Measurements from ENCODE around the gene BLM. TPM values are rescaled to one million over a fixed set of nuclear protein-coding genes. Genes with fewer than 3 reads are reported as not detected.
"Not testable (repeated sequence)": the region's sequence is repeated elsewhere in the genome, so short reads cannot be mapped to it uniquely, and the experiment has no call there.

The BLM gene
- total RNA-seq, 1 experiment from 2014 or later, result 15.6 TPM

DNA sequence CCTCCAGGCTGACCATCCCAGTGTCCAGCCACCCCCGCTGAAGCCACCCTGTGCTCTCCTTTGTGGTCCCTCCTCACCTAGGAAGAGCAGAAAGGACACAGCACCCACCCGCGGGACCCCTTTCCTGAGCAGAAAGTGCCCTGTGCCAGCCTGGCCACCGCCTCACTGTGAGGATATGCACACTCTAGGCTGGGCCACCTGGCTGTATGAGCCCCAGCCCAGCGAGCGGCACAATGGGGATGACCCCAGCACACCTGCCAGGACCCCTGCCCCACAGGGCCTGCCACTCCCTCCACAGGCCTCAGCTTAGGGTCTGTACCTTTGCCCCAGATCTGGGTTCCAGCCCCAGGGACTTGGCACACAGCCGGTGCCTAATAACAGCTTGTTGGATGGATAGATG, 103.3 kb downstream of the BLM start:
- POLR2A ChIA-PET, result no interaction called here

DNA sequence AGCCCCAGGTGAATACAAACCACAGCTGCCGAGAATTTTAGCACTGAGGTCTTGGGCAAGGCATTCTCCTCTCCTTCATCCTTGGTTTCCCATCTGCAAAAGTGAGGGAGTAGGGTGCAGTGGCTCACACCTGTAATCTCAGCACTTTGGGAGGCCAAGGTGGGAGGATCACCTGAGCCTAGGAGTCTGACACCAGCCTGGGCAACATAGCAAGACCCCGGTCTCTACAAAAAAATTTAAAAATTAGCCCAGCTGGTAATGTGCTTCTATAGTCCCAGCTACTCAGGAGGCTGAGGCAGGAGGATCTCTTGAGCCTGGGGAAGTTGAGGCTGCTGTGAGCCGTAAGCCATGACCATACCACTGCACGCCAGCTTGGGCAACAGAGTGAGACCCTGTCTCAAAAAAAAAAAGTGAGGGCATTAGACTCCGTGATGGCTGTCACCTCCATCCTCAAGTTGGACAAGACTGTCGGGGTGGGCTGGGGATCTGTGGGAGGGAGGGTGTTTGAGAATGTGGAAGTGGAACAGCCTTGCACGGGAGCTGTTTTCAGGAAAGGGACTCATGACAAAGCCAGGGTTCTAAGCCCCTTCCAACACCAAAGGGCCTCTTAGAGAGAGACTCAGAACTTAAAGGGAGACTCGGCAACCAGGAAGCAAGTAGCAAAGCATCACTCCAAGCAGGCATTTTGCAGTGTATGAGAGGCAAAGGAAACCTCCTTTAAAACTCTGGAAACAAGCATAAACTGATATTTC, 105.2 kb downstream of the BLM start:
- Mint-ChIP-seq H3K27ac (ENCODE audit: unreplicated experiment) (no peak overlapping the region), H3K36me3 (ENCODE audit: insufficient read depth, unreplicated experiment) (no peaks in the 10 kb centered on the region), H3K27me3 (ENCODE audit: insufficient read depth, unreplicated experiment) (no peaks in the 10 kb centered on the region), H3K9me3 (ENCODE audit: unreplicated experiment) (no peaks in the 10 kb centered on the region), H3K4me3 (ENCODE audit: unreplicated experiment) (no peak overlapping the region), H3K4me1 (ENCODE audit: low read depth, unreplicated experiment) (peaks cover 7% of the 10 kb centered on the region)
- Histone ChIP-seq H3K27me3 (replicated peaks; ENCODE audit: control insufficient read depth, insufficient read depth, low read length) (no peaks in the 10 kb centered on the region), H3K4me1 (peaks cover 18% of the 10 kb centered on the region), H3K36me3 (ENCODE audit: control insufficient read depth, insufficient read depth, low read length) (no peaks in the 10 kb centered on the region), H3K4me3 (ENCODE audit: low read depth, low read length) (no peak overlapping the region), H3K9me3 (no peaks in the 10 kb centered on the region)
- TF ChIP-seq, protein P1, sequence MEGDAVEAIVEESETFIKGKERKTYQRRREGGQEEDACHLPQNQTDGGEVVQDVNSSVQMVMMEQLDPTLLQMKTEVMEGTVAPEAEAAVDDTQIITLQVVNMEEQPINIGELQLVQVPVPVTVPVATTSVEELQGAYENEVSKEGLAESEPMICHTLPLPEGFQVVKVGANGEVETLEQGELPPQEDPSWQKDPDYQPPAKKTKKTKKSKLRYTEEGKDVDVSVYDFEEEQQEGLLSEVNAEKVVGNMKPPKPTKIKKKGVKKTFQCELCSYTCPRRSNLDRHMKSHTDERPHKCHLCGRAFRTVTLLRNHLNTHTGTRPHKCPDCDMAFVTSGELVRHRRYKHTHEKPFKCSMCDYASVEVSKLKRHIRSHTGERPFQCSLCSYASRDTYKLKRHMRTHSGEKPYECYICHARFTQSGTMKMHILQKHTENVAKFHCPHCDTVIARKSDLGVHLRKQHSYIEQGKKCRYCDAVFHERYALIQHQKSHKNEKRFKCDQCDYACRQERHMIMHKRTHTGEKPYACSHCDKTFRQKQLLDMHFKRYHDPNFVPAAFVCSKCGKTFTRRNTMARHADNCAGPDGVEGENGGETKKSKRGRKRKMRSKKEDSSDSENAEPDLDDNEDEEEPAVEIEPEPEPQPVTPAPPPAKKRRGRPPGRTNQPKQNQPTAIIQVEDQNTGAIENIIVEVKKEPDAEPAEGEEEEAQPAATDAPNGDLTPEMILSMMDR (IDR thresholded peaks at IDR 0.05; ENCODE audit: insufficient read depth in 1 of 2, low read depth in 1 of 2, low read length in 1 of 2, severe bottlenecking in 1 of 2, unreplicated experiment in 1 of 2), result no peak
- intact Hi-C loops (cut with micrococcal nuclease; ENCODE audit: unreplicated experiment), result loop anchor here (5.0 kb wide), 2 partner anchors 50 to 175 kb away; no protein-coding TSS in a partner anchor
- DNase-seq, result no peak
- no TSS peak for BruUV-seq (replicated peaks)
- ChIA-PET CTCF (no interaction called here), POLR2A (no interaction called here)

More for the DNA sequence above, 103.3 kb downstream of the BLM start:
- Mint-ChIP-seq H3K9me3 (ENCODE audit: unreplicated experiment) (no peaks in the 10 kb centered on the region), H3K36me3 (ENCODE audit: insufficient read depth, unreplicated experiment) (no peaks in the 10 kb centered on the region), H3K4me3 (ENCODE audit: unreplicated experiment) (no peak overlapping the region), H3K27ac (ENCODE audit: unreplicated experiment) (no peak overlapping the region), H3K27me3 (ENCODE audit: insufficient read depth, unreplicated experiment) (no peaks in the 10 kb centered on the region), H3K4me1 (ENCODE audit: low read depth, unreplicated experiment) (peaks cover 7% of the 10 kb centered on the region)
- TF ChIP-seq, protein P1 (IDR thresholded peaks at IDR 0.05; ENCODE audit: insufficient read depth in 1 of 2, low read depth in 1 of 2, low read length in 1 of 2, severe bottlenecking in 1 of 2, unreplicated experiment in 1 of 2), result no peak
- intact Hi-C loops (cut with micrococcal nuclease; ENCODE audit: unreplicated experiment), result loop anchor here (5.0 kb wide), 2 partner anchors 52 to 173 kb away; no protein-coding TSS in a partner anchor
- no peak overlapping the region for H3K4me3 ChIP-seq (ENCODE audit: low read depth, low read length)
- H3K36me3 ChIP-seq (ENCODE audit: control insufficient read depth, insufficient read depth, low read length), result no peaks in the 10 kb centered on the region
- H3K9me3 ChIP-seq, result no peaks in the 10 kb centered on the region
- BruUV-seq (replicated peaks), result no TSS peak
- H3K4me1 ChIP-seq, result peaks cover 18% of the 10 kb centered on the region
- no peaks in the 10 kb centered on the region for H3K27me3 ChIP-seq (replicated peaks; ENCODE audit: control insufficient read depth, insufficient read depth, low read length)
- no peak for DNase-seq
- CTCF ChIA-PET, result no interaction called here

DNA sequence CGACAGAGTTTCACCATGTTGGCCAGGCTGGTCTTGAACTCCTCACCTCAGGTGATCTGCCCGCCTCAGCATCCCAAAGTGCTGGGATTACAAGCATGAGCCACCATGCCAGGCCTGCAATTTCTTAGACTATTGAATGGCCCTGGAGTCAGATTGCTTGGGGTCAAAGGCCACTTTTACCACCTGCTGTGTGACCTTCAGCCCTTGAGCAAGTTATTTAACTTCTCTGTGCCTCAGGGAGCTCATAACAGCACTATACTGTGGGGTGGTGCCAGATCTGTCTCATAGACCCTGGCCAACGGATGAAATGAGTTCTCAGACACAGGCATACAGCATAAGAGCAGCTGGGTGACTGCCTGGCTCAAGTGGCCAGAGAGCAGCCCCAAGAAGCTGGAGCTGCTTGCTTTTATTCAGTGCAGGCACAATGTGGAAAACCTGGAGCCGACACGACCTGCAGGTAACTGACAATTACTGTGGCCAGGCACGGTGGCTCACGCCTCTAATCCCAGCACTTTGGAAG, 106.4 kb downstream of the BLM start:
- H3K4me3 Mint-ChIP-seq (ENCODE audit: unreplicated experiment), result no peak overlapping the region
- Histone ChIP-seq H3K36me3 (ENCODE audit: control insufficient read depth, insufficient read depth, low read length) (no peaks in the 10 kb centered on the region), H3K4me3 (ENCODE audit: low read depth, low read length) (no peak overlapping the region), H3K4me1 (peaks cover 18% of the 10 kb centered on the region), H3K27me3 (replicated peaks; ENCODE audit: control insufficient read depth, insufficient read depth, low read length) (no peaks in the 10 kb centered on the region), H3K9me3 (no peaks in the 10 kb centered on the region)
- no peaks in the 10 kb centered on the region for H3K27me3 Mint-ChIP-seq (ENCODE audit: insufficient read depth, unreplicated experiment)
- TF ChIP-seq, protein P1 (IDR thresholded peaks at IDR 0.05; ENCODE audit: insufficient read depth in 1 of 2, low read depth in 1 of 2, low read length in 1 of 2, severe bottlenecking in 1 of 2, unreplicated experiment in 1 of 2), result no peak
- H3K9me3 Mint-ChIP-seq (ENCODE audit: unreplicated experiment), result no peaks in the 10 kb centered on the region
- peaks cover 7% of the 10 kb centered on the region for H3K4me1 Mint-ChIP-seq (ENCODE audit: low read depth, unreplicated experiment)
- ChIA-PET POLR2A (no interaction called here), CTCF (interaction anchor here (0.9 kb wide), 1 partner anchor 109 kb away, joined by 4 read pairs; no protein-coding TSS in a partner anchor)
- intact Hi-C loops (cut with micrococcal nuclease; ENCODE audit: unreplicated experiment), result loop anchor here (5.0 kb wide), 2 partner anchors 49 to 176 kb away; no protein-coding TSS in a partner anchor
- no peak overlapping the region for H3K27ac Mint-ChIP-seq (ENCODE audit: unreplicated experiment)
- DNase-seq, result no peak
- BruUV-seq (replicated peaks), result no TSS peak
- no peaks in the 10 kb centered on the region for H3K36me3 Mint-ChIP-seq (ENCODE audit: insufficient read depth, unreplicated experiment)

DNA sequence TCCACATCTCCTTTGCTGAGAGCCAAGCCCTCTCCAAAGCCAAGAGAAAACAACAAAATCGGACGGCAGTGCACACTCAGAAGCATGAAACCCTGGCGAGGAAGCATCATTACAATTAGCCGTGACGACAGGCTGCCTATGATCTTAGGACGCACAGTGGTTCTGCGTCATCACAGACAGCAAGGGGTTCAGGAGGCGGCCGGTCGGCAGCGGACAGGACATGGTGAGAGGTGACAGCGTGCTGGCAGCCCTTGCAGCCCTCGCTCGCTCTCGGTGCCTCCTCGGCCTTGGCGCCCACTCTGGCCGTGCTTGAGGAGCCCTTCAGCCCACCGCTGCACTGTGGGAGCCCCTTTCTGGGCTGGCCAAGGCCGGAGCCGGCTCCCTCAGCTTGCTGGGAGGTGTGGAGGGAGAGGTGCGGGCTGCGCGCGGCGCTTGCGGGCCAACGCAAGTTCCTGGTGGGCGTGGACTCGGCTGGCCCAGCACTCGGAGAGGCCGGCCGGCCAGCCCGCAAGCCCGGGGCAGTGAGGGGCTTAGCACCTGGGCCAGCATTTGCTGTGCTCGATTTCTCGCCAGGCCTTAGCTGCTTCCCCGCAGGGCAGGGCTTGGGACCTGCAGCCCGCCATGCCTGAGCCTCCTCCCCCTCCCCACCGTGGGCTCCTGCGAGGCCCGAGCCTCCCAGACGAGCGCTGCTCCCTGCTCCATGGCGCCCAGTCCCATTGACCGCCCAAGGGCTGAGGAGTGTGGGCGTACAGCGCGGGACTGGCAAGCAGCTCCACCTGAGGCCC, 108.2 kb downstream of the BLM start:
- H3K4me3 Mint-ChIP-seq (ENCODE audit: unreplicated experiment); H3K9me3 Mint-ChIP-seq (ENCODE audit: unreplicated experiment); H3K4me3 ChIP-seq (ENCODE audit: low read depth, low read length); CTCF ChIA-PET; DNase-seq; H3K4me1 Mint-ChIP-seq (ENCODE audit: low read depth, unreplicated experiment); H3K36me3 Mint-ChIP-seq (ENCODE audit: insufficient read depth, unreplicated experiment); intact Hi-C loops (cut with micrococcal nuclease; ENCODE audit: unreplicated experiment); H3K27me3 ChIP-seq (replicated peaks; ENCODE audit: control insufficient read depth, insufficient read depth, low read length); H3K27ac Mint-ChIP-seq (ENCODE audit: unreplicated experiment); BruUV-seq (replicated peaks); H3K27me3 Mint-ChIP-seq (ENCODE audit: insufficient read depth, unreplicated experiment); H3K9me3 ChIP-seq; H3K36me3 ChIP-seq (ENCODE audit: control insufficient read depth, insufficient read depth, low read length): not testable (repeated sequence)
- POLR2A ChIA-PET, result interaction anchor here (1.5 kb wide), 1 partner anchor 108 kb away, joined by 4 read pairs; the partner anchor contains the start of gene BLM
- peaks cover 18% of the 10 kb centered on the region for H3K4me1 ChIP-seq
